Adrenal gland (tissue), 12 donors: ENCODE results near the gene BSN. TPM values are rescaled to one million over a fixed set of nuclear protein-coding genes. Genes with fewer than 3 reads are reported as not detected.

Experiments
- DNase-seq, 7 donors: peaks; one replicate each; pipeline ENCODE4 v3.0.0-alpha.2; 2019 to 2020
- H3K27ac ChIP-seq, 5 donors: fragments of 200-600 bp; sonication (generic) in 4 of 5; 1 replicate in 3 of 5; 2 replicates in 2 of 5; pipeline versions ENCODE4 v1.5.1 to v1.8.0; 2016 to 2020; ENCODE audit warnings: mild to moderate bottlenecking in 1 of 5
- H3K27me3 ChIP-seq: fragments of 200-600 bp; 2 replicates; pipeline ENCODE4 v1.8.0; 2021
- H3K36me3 ChIP-seq, 2 donors: fragments of 200-600 bp; replicated peaks in 1 of 2; 1 replicate in 1 of 2; 2 replicates in 1 of 2; pipeline versions ENCODE4 v1.5.1 to v1.8.0; 2018 to 2022
- H3K4me1 ChIP-seq, 2 donors: fragments of 200-600 bp; replicated peaks in 1 of 2; 1 replicate in 1 of 2; 2 replicates in 1 of 2; pipeline versions ENCODE4 v1.5.1 to v1.8.0; 2018 to 2021
- H3K4me3 ChIP-seq, 4 donors: fragments of 200-600 bp; sonication (generic) in 3 of 4; one replicate each; pipeline ENCODE4 v1.5.1; 2016 to 2018
- H3K9me3 ChIP-seq, 3 donors: fragments of 200-600 bp; sonication (generic) in 1 of 3; replicated peaks in 1 of 3; 1 replicate in 2 of 3; 2 replicates in 1 of 3; pipeline versions ENCODE4 v1.5.1 to v1.8.0; 2016 to 2021
- CTCF ChIP-seq, 6 experiments: fragments of 450-650 bp in 4 of 6; fragments of 200-600 bp in 2 of 6; sonication (generic) in 1 of 6; IDR thresholded peaks; 1 replicate in 5 of 6; 2 replicates in 1 of 6; pipeline versions ENCODE4 v1.5.1 to v1.8.0; 2016 to 2021; ENCODE audit warnings: antibody characterized with exemption in 6 of 6, mild to moderate bottlenecking in 2 of 6, moderate library complexity in 1 of 6
- POLR2A ChIP-seq, 2 donors: fragments of 450-650 bp; IDR thresholded peaks; one replicate each; pipeline ENCODE4 v1.6.1; 2017; ENCODE audit warnings: antibody characterized with exemption in 2 of 2, mild to moderate bottlenecking in 2 of 2, moderate library complexity in 1 of 2
- WGBS, 4 donors: extraction: QIAGEN DNeasy Blood & Tissue Kit in 2 of 4; methylation state at CpG; one replicate each; pipeline versions ENCODE4 v1.1.5 to v1.1.7; 2013 to 2017; 5-methylcytosine and 5-hydroxymethylcytosine counted together
- intact Hi-C, 2 donors: fragments of 100-400 bp; cut with DNase I; formaldehyde crosslinking; loops; one replicate each; pipeline versions ENCODE4 v1.14.1 to v1.15.0; 2022 to 2023
- polyA plus RNA-seq, 3 donors: library from polyadenylated mRNA; stranded (reverse); fragments of 200-250 nt in 2 of 3; fragments of 350-450 nt in 1 of 3; fragmentation: Illumina TruSeq in 1 of 3; extraction: RNeasy Lipid Tissue Mini Kit (QIAGEN cat#74804) in 1 of 3; gene quantifications; one replicate each; pipeline ENCODE4 v1.2.3, GENCODE V29; 2013 to 2014
- total RNA-seq, 9 donors: library from RNA; depleted of rRNA in 4 of 9; stranded (reverse); fragments of >200 nt in 4 of 9; fragments of 120-200 nt in 1 of 9; fragmentation: NEBNext Ultra II Directional in 1 of 9; extraction: Animal tissue kit (Norgen Biotek cat#: 25700) in 1 of 9; gene quantifications; one replicate each; pipeline versions ENCODE4 v1.1.0 to v1.2.4, GENCODE V29; 2013 to 2023
- donor health status: healthy with polysubstance abuse.
- donor health status: Bipolar disorder and iron deficiency.
- donor health status: DM: yes; HTN: yes; CAD: no.
- donor health status: DM: no; HTN: no; CAD: no.
- donor health status: DM: no; HTN: no; CAD: no.
- donor health status: DM: yes; HTN: yes; CAD: no.

Gene BSN
- total and polyA plus RNA-seq, 12 donors: 0.27 to 4.6 (median 1.5) TPM

DNA sequence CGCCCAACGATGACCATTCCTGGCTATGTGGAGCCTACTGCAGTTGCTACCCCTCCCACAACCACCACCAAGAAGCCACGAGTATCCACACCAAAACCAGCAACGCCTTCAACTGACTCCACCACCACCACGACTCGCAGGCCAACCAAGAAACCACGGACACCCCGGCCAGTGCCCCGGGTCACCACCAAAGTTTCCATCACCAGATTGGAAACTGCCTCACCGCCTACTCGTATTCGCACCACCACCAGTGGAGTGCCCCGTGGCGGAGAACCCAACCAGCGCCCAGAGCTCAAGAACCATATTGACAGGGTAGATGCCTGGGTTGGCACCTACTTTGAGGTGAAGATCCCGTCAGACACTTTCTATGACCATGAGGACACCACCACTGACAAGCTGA, 22.6 kb upstream of the BSN start:
- DNase-seq: no peak
- intact Hi-C loops: loop anchor here in 1 of 2 donors (5.0 kb wide), 1 partner anchor 136 kb away; no protein-coding TSS in a partner anchor
- no peak overlapping the region for H3K27ac ChIP-seq
- 95 to 98% (median 96%) methylated on average over 9 to 16 of the region's 16 CpGs for WGBS, 4 donors
- TF ChIP-seq POLR2A (IDR thresholded peaks at IDR 0.05) (no peak), CTCF (IDR thresholded peaks at IDR 0.05) (no peak)
- H3K9me3 ChIP-seq: no peaks in the 10 kb centered on the region
- peaks cover 21 to 23% of the 10 kb centered on the region in 2 donors for H3K4me1 ChIP-seq
- H3K4me3 ChIP-seq: no peak overlapping the region
- no peaks in the 10 kb centered on the region for H3K27me3 ChIP-seq
- H3K36me3 ChIP-seq: peaks cover 0 to 29% of the 10 kb centered on the region in 2 donors

DNA sequence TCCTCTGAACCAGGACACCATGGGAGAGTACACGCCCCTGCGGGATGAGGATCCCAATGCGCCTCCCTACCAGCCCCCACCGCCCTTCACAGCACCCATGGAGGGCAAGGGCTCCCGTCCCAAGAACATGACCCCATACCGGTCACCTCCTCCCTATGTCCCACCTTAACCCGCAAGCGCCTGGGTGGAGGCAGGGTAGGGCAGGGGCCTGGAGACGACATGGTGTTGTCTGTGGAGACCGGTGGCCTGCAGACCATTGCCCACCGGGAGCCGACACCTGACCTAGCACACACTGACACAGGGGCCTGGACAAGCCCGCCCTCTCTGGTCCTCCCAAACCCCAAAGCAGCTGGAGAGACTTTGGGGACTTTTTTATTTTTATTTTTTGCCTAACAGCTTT, 21.2 kb upstream of the BSN start:
- H3K36me3 ChIP-seq: peaks cover 0 to 29% of the 10 kb centered on the region in 2 donors
- H3K9me3 ChIP-seq: no peaks in the 10 kb centered on the region
- intact Hi-C loops: loop anchor here in 1 of 2 donors (5.0 kb wide), 1 partner anchor 134 kb away; no protein-coding TSS in a partner anchor
- TF ChIP-seq POLR2A (IDR thresholded peaks at IDR 0.05) (no peak), CTCF (IDR thresholded peaks at IDR 0.05) (no peak)
- peak overlapping the region in 1 of 5 donors; percentile 78 for H3K27ac ChIP-seq
- no peak for DNase-seq
- 92 to 94% (median 93%) methylated on average over 5 to 13 of the region's 13 CpGs for WGBS, 4 donors
- no peaks in the 10 kb centered on the region for H3K27me3 ChIP-seq
- peaks cover 21 to 24% of the 10 kb centered on the region in 2 donors for H3K4me1 ChIP-seq
- no peak overlapping the region for H3K4me3 ChIP-seq

GRCh38 chr3:49533786-49534519, 20.3 kb upstream of the BSN start:
- DNase-seq: peak; percentile 49 to 85 (median 76)

More at GRCh38 chr3:49533786-49534519, 20.3 kb upstream of the BSN start:
- peaks cover 0 to 29% of the 10 kb centered on the region in 2 donors for H3K36me3 ChIP-seq
- TF ChIP-seq POLR2A (IDR thresholded peaks at IDR 0.05) (no peak), CTCF (IDR thresholded peaks at IDR 0.05) (no peak)
- H3K9me3 ChIP-seq: no peaks in the 10 kb centered on the region
- peak overlapping the region; percentile 35 to 84 (median 60) for H3K27ac ChIP-seq
- intact Hi-C loops: loop anchor here in 1 of 2 donors (5.0 kb wide), 1 partner anchor 133 kb away; no protein-coding TSS in a partner anchor
- peaks cover 21 to 24% of the 10 kb centered on the region in 2 donors for H3K4me1 ChIP-seq
- no peak overlapping the region for H3K4me3 ChIP-seq
- no peaks in the 10 kb centered on the region for H3K27me3 ChIP-seq
- WGBS, 4 donors: 68 to 70% (median 69%) methylated on average over 9 of the region's 9 CpGs
